H1 (cell line): ENCODE data around the gene KRT24. TPM values are rescaled to one million over a fixed set of nuclear protein-coding genes. Genes with fewer than 3 reads are reported as not detected.

Experiments used
- ATF3 ChIP-seq: IDR thresholded peaks from 2 replicates; pipeline ENCODE4 v1.6.1; 2011; ENCODE audit warnings: low read depth, mild to moderate bottlenecking, low read length; ENCODE audit not compliant: insufficient read depth
- BRCA1 ChIP-seq: IDR thresholded peaks from 2 replicates; pipeline ENCODE4 v1.6.1; 2012; ENCODE audit warnings: low read depth, low read length, improper control_type of control experiment
- CBX8 ChIP-seq: fragments of 300-800, 300-1000 bp; sonication (generic); IDR thresholded peaks from 2 replicates; pipeline ENCODE4 v1.7.1; 2016; ENCODE audit warnings: low read depth, low read length, borderline replicate concordance
- CHD7 ChIP-seq: fragments of 300-600 bp; sonication (generic); IDR thresholded peaks from 2 replicates; pipeline ENCODE4 v1.7.1; 2012; ENCODE audit warnings: low read length, moderate library complexity, mild to moderate bottlenecking, inconsistent platforms; ENCODE audit not compliant: insufficient replicate concordance
- CREB1 ChIP-seq: IDR thresholded peaks from 2 replicates; pipeline ENCODE4 v1.6.1; 2012; ENCODE audit warnings: inconsistent platforms
- NANOG ChIP-seq: IDR thresholded peaks from 2 replicates; pipeline ENCODE4 v1.6.1; 2011; ENCODE audit warnings: low read length, low read depth, mild to moderate bottlenecking, inconsistent platforms; ENCODE audit not compliant: insufficient read depth, poor library complexity, severe bottlenecking
- RXRA ChIP-seq: IDR thresholded peaks from 2 replicates; pipeline ENCODE4 v1.6.1; 2011; ENCODE audit warnings: low read depth, mild to moderate bottlenecking, low read length, moderate library complexity; ENCODE audit not compliant: insufficient read depth
- SAP30 ChIP-seq: fragments of 300-600 bp; sonication (generic); IDR thresholded peaks from 2 replicates; pipeline ENCODE4 v1.7.1; 2012; ENCODE audit warnings: low read length, moderate library complexity, mild to moderate bottlenecking, inconsistent platforms; ENCODE audit not compliant: insufficient read depth, insufficient replicate concordance
- TAF1 ChIP-seq: IDR thresholded peaks from 2 replicates; pipeline ENCODE4 v1.6.1; 2011; ENCODE audit warnings: mild to moderate bottlenecking, low read depth, low read length
- polyA plus RNA-seq, 7 experiments: library from polyadenylated mRNA; depleted of rRNA in 3 of 7; stranded (reverse) in 5 of 7; unstranded in 2 of 7; fragments of >200 nt in 5 of 7; fragments of 200-250 nt in 2 of 7; gene quantifications; 1 replicate in 5 of 7; 2 replicates in 1 of 7; 4 replicates in 1 of 7; pipeline versions ENCODE4 v1.2.1 to v1.2.3, GENCODE V29; 2011 to 2013; ENCODE audit warnings: missing spikeins in 2 of 7, mixed read lengths in 2 of 7
- total RNA-seq: library from RNA; stranded (reverse); fragmentation: NEBNext Ultra II Directional; extraction: Animal tissue kit (Norgen Biotek cat#: 25700); gene quantifications from 2 replicates; pipeline ENCODE4 v1.2.1, GENCODE V29; 2021
- TF ChIP-seq, protein P1 (sequence below): IDR thresholded peaks from 2 replicates; pipeline ENCODE4 v1.6.1; 2012; ENCODE audit warnings: inconsistent platforms

The KRT24 gene
- total and polyA plus RNA-seq, 2 of the 8 experiments (the other 6 are each of a cell fraction or from before 2014, with no cell fraction given) = not detected

DNA sequence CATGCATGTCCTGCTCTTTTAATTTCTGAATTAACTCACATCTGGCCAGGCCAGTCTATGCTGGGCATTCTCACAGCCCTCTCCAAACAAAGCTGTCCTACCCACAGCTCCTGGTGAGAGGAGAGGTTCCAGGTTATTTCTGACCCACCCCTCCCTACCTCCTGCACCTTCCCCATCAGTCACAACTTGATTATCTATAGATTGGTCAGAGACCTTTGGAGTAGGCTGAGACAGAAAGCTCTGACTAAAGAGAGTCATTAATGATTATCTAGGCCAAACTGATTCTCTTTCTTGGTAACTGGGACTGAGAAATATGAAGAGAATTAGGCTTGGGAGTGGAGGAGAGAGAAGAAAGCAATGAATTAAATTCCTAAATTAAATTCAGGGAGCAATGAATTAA, 37.2 kb downstream of the KRT24 start (continued):
- no peak for TF ChIP-seq CHD7
- TF ChIP-seq CREB1 = no peak
- TF ChIP-seq CBX8 = no peak
- no peak for TF ChIP-seq ATF3
- no peak for TF ChIP-seq NANOG
- TF ChIP-seq BRCA1 = no peak
- no peak for TF ChIP-seq TAF1
- TF ChIP-seq, protein P1, sequence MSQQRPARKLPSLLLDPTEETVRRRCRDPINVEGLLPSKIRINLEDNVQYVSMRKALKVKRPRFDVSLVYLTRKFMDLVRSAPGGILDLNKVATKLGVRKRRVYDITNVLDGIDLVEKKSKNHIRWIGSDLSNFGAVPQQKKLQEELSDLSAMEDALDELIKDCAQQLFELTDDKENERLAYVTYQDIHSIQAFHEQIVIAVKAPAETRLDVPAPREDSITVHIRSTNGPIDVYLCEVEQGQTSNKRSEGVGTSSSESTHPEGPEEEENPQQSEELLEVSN = no peak
- no peak for TF ChIP-seq RXRA
- no peak for TF ChIP-seq SAP30
